GM18511 (cell line): Measurements from ENCODE around the gene UACA.
"Not testable (repeated sequence)": the region's sequence is repeated elsewhere in the genome, so short reads cannot be mapped to it uniquely, and the experiment has no call there.

Experiments used
- ATAC-seq: cut with Tn5 transposase; IDR thresholded peaks from one replicate; pipeline ENCODE4 v1.9.1; 2021; ENCODE audit warnings: mild to moderate bottlenecking, moderate library complexity; ENCODE audit not compliant: unreplicated experiment

Gene UACA

DNA sequence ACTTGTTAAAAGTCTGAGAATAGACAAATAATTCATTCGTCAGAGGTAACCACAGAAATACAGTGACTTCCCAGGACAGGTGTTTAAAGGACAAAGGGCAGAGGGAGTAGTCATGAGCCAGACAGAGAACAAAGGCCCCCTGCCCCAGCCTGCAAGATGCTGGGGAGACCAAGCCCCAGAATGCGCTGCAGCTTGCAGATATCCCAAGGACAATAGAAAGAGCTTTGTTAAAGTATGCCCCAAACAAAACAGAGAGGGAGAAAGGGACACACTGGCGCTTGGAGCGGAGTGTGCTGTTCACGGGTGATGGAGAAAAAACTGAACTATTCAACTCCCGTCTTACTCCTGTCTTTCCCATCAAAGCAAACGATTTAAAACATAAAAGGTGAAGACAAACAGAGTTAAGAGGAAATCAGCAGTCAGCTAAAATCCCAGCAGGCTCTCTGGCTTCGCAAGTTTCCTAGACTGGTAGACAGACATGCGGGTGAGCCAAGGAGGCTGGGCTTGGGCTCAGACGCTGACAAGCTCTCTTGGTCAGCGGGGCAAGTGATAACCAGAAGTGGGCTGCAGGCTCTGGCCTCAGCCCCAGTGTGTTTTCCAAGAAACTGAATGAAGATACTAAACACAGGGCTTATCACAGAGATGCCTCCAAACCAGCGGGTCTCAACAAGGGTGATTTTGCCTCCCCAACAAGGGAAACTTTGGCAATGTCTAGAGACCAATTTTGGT, 130.1 kb downstream of the UACA start:
- no peak for ATAC-seq

DNA sequence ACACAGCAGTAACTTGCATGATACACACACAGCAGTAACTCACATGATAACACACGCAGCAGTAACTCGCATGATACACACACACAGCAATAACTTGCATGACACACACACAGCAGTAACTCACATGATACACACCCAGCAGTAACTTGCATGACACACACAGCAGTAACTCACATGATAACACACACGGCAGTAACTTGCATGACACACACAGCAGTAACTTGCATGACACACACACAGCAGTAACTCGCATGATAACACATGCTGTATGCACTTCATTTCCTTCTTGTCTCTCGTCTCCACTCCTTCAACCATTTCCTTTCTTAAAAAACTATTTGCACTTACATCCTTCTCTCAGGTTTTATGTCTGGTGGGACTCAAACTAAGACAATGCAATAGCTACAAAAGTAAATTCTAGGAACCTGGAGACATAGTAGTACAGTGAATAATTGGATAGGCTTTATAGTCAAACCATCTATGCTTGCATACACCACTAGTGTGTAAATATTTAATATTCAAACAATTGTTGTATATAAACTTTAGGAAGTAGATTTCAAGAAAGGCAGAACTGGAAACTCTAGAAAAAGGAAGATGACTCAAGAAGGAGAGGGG, 130.8 kb downstream of the UACA start:
- ATAC-seq = no peak

DNA sequence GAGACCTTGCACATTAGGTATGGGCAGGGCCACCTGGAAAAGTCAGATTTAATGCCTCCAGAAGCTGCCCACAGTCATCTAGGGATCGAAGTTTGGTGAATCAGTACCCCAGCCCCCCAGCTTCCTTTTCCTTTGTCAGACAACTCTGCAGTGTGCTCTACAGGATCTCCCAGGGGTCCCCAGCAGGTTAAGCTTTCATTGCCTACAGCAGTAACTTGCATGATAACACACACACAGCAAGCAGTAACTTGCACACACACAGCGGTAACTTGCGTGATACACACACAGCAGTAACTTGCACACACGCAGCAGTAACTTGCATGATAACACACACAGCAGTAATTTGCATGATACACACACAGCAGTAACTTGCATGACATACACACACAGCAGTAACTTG, 131.3 kb downstream of the UACA start:
- no peak for ATAC-seq

DNA sequence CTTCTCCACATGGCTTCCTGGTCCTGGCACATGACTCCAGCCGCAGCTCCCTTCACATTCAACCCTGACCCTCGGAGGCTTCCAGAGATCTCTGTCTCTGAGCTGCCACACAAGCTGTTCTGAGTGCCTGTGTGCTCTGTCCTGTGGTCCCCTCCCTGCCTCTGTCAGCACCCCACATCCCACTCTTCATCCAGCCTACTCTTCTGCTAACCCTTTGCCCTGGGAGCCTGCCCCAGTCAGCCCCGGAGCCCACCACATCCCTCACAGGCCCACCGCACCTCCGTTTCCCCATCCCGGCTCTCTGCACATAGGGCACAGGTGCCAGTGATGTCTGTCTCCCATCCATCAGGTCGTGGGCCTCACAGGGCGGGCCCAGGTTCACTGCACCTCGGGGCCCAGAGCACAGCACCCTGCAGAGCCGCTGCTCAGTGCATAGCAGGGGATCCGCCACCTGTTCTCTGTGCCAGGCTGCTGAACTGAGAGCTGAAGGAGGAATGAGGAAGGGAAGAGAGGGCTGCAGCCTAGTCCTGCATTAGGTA, 133.6 kb downstream of the UACA start:
- ATAC-seq = no peak

DNA sequence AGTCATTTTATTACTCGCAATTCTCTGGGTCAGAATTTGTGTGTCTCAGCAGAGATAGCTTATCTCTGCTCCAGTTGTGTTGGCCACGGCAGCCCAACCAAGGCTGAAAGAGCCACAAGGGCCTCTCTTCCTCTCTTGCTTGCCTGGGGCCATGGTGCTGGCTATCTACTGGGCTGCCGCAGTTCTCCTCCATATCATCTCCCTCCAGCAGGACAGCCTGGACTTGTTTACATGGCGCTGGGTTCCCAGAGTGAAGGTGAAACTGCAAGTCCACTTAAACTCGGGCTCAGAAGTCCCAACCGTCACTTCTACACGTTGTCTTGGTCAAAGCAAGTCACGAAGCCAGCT, 134.8 kb downstream of the UACA start:
- no peak for ATAC-seq

DNA sequence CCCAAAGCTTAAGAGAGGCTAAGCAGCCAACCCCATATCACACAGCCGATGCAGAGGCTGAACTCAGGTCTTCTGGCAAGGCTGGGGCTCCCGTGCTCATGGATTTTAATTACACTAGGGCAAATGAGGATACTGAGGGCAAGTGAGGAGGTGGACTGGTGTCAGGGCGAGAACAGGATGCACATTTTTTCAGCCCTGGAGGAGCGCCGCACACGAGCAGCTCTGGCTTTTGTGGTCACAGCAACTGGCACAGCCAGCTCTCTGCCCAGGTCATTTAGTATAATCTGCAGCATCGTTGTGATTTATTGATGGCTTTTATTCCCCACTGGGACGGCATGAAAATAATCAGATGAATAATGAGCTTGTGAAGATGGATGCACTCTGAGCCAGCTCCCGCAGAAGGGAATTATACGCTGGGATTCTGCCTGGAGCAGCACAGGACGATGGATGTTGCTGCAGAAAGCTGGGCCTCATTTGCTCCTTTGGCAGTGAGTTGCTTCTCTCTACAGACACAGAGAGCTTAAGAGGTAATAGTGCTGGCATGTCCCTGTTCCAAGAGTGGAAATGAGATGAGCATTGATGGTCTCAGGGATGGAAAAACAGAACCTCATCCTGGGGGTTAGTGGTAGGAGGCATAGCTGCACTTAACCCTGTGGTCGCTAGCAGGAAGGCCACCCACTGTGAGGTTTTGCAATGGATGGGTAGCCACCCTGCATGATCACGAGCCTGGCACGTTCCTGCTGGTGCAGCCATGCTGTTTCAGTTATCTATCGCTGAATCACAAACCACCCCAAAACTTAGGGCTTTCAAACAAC, 135.4 kb downstream of the UACA start:
- no peak for ATAC-seq

DNA sequence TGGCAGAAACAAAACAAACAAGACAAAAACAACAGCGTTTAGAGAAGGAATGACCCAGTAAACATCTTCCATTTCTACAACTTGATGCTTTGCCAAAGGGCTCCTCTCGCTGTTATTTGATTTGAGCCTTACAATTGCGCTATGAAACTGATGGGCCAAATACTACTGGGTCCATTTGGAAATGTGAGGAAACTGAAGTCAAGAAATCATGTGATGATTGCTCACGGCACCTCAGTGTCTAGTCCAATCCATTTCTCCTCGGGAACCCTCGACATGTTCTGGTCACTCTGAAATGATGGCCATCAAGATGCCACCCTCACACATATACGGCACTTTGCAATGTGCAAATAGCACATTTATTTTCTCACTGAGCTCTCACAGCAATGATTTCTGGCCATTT, 136.0 kb downstream of the UACA start:
- ATAC-seq = no peak

DNA sequence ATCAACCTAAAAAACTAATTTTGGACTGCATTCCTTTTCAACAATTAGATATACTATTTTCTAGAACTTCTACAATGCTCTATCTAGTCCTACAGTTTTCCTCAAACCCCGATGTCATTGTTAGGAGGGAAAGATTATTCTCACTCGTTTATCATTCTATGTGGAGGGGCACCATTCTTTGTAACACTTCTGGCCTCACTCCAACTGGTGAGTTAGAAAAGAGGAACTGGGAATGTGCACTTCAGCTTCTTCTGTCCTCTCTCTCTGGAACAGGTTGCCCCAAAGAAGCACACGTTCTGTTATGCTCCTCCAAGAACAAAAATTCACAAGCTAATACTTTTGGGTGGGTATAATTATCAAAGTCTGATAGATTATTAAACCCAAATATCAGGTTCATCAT, 137.9 kb downstream of the UACA start:
- ATAC-seq = no peak

DNA sequence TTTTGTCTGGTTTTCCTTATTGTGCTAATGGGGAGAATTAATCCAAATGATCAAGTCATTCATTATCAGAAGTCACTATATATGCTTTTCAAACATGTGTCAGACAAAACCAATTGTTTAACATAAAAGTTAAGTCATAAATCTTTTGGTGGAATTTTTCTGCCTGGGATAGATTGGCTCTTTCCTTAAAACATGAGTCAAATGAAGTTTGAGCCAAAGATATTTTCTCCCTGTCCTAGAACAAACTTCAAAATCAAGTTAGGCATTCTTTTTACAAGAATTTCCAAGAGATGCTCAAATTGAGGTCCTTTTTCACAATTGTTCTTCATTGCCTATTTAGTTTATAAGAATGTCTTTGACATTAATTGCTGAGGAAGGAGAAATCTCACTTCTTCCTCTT, 138.3 kb downstream of the UACA start:
- ATAC-seq = no peak

DNA sequence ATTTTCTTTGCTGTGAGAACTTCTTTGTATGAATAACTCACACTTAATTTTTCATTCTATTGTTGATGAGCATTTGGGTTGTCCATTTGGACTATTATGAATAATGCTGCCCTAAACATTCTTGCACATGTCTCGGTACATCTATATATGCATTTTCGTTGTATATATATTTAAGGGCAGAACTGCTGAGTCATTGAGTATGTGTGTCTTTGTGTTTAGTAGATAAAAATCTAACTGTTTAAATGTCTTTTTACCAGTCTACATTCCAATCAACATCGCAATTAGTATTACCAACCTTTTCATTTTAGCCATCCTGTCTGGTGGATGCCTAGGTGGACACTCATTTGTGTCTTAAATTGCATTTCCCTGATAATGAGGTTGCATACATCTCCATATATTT, 144.4 kb downstream of the UACA start:
- no peak for ATAC-seq

DNA sequence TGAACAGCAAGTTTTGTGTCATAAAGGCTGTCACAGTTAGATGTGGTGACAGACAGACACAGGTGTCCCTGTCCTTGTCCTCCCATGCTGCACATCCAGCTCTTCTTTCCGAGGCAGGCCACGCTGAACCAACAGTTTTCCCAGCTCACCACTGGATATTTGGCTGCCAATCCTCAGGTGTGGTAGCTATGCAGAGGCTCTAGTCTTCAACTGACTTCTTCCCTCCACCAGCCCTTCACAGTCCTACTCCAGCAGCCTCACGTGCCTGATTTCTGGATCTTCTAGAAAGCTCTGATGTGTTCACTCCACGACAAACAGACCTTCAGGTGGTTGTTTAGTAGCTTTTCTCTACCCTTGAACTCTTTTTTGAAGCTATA, 145.5 kb downstream of the UACA start:
- no peak for ATAC-seq

DNA sequence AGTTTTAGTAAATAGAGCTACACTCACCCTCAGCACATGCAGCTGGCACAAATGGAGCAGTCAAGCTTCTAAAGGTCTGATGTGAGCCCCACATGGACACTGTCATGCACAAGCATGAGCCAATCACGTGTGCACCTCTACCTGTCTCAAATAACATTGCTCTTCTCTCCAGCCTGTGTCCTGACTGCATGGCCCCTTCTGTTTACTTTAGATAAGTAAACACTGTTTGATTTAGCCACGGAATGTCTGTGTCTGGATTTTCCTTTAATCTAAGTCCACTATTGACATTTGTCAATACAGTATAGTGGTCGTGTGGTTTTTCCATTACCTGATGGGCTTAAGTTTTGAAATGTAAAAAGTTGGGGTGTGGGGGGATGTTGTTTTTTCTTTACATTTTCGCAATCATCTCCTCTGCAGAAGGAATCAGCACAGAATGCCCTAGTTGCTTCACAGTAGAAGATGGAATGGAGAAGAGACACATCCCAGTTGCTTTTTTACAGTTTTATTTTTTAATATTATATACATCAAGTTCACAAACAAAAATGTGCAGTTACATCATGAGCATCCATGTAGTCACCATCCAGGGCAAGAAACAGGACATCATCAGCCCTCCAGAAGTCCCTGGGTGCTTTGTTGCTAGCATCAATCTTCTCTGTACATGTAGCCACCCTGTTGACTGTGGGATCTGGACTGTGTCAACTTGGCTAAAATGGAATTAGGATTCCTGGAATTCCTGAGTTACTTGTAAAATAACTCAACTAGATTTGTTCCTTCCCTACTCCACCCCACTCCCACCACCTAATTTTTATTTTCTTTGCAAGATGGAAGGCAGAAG, 146.1 kb downstream of the UACA start:
- ATAC-seq = no peak

DNA sequence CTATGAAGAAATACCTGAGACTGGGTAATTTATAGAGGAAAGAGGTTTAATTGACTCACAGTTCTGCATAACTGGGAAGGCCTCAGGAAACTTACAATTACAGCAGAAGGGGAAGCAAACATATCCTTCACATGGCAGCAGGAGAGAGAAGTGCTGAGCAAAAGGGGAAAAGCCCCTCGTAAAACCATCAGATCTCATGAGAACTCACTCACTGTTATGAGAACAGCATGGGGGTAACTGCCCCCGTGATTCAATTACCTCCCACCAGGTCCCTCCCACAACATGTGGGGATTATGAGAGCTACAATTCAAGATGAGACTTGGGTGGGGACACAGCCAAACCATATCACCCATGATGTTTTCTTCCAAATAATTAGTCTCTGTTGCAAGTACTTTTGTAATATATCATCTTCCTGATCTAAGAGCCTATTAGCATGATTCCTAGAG, 147.0 kb downstream of the UACA start:
- ATAC-seq = not testable (repeated sequence)

DNA sequence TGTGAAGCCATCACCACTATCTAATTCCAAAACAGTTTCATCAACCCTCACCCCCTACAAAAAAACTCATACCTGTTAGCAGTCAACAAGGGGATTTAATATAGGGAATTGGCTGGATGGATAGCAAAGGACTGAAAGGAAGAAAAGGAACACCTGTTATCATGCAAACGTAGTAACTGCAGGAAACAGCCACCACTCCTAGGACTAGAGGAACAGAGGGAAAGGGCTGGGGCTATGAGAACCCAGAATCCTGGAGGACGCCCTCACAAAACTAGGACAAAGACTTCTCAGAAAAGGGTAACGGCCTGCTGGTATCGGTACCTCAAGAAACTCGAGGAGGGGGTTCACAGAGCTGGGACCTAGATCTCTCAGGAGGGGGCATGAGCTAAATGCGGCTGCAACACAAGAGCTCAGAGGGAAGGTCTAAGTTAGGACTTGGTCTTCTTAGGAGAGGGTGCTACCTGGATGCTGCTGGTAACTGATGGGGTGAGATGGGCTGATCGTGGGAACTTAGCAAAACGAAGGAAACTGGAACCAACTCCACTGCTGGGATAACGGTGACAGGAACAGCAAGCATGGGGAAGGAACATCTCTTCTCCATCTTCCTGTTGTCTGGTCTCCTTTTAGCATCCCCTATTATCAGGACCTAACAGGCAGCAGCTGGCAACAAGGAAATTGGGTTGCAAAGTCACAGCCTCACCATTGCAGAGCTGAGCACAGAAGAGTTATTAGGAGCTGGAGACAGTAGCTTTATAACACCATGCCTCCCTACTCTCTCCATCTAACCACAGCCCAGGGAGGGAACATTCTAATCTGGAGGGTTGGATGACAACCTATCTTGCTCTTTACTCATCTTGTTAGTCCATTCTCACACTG, 147.7 kb downstream of the UACA start:
- no peak for ATAC-seq

DNA sequence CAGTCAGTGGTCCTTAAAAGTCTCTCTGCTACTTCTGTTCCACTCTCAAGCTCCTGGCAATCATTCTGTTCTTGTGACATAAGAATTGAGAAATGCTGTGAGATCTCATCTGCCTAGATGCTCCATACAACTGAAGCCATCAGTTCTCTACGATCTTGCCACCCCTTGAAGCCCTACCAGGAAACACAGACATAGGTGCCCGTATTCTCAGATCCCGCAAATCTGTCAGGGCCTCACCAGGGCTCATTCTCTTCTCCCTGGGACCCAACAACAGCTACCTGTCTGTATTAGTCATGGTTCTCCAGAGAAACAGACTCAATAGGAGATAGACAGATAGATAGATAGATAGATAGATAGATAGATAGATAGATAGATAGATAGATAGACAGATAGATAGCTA, 149.1 kb downstream of the UACA start:
- no peak for ATAC-seq

DNA sequence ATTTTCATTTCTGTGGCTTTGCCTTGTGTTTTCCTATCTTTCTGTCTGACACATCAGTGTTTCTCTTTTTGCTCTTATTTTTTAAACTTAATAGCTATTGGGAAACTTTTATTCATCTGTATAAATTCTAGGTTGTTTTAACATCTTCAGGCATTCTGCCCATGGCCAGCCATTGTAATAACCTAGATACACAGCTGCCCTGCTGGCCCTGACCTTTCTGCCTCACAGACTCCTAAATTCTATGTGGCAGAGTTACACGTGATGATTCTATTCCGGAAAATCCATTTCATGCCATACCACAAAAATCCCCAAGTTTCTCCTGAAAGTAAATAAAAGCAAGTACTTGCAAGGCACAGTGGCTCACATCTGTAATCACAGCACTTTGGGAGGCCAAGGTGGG, 150.1 kb downstream of the UACA start:
- no peak for ATAC-seq

DNA sequence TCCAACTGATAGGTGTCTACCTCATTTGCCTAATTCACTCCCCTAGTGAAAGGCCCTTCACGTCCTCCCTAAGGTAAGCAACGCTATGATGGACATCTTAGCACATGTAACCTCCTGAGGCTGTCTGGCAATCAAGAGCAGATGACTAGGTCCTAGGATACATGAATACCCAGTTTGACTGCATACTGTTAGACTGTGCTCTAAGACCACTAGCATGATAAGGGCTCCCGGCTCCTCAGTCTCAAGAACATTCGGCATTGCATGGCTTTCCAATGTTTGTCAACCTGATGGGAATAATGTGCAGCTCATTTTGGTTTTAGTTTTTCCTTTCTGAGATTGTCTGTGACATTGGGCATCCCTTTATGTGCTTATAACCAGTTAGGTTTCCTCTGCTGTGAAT, 152.1 kb downstream of the UACA start:
- no peak for ATAC-seq

DNA sequence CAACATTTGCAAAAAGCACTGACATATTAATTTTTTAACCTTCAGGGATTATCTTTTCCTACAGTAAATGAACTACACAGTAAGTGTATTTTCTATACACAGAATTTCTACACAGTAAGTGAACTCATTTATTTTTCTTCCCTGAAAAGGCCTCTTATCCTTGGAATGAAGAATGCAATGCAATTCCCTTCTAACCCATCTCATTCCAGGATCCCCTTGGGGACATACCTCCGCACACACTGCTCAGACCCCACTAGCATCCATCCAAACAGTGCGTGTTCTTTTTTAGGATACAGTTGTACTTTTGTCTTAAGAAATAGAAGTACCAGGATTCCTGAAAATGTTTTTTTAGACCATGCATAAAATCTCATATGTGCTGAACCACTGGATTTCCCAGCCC, 152.8 kb downstream of the UACA start:
- ATAC-seq = no peak

DNA sequence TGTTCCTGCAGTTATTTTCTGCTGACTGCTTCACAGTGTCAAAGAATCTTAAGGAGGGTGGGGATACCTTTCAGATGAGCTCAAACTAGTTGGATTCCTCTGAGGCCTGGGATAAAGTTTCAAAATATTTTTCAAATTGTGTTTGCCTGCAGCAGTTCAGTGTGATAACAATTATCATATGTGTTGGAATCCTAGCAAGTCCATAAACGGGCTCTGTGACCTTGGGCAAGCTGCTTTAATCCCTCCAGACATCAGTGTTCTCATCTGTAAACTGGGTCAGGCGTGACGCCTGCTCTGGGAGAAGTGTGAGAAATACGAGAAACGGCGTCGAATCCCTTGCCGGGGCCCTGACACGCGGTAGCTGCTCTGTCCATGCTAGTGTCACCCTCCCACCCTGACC, 153.5 kb downstream of the UACA start:
- no peak for ATAC-seq

DNA sequence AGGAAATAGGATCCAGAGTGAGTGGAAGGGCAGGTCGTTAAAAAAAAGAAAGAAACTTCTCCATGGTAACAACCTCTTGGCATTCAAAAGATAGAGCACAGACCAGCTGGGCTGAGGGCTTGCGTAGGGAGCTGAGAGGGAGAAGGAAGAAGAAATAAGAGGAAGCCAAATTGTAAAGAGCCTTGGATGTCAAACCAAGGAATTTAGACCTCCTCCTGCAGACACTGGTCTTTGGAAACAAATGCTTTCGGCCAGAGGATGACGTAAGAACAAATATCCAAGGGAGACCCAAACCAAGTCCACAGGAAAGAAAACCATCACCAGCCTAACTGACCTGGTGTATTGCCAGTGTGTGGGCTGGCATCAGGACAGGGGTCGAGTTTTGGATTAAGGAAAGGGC, 155.2 kb downstream of the UACA start:
- no peak for ATAC-seq
